PC-9 (cell line): ENCODE data around the gene IRAG1. TPM values are rescaled to one million over a fixed set of nuclear protein-coding genes. Genes with fewer than 3 reads are reported as not detected.
A peak's percentile ranks its signal among the peaks of the same experiment; 100 is the strongest.

Experiments
- BruUV-seq: library from RNA; stranded (reverse); fragments of 400-500 nt; replicated peaks from 2 replicates; lab custom pipeline; 2021; lab: Mats Ljungman, UMichigan
- CTCF ChIA-PET: fragments of 300-600 bp; sonication (Branson Sonifier 250); formaldehyde crosslinking; loops from one replicate; lab custom pipeline; 2022; ENCODE audit warnings: antibody characterized with exemption; lab: Charles Lee
- POLR2A ChIA-PET: fragments of 300-600 bp; sonication (Branson Sonifier 250); formaldehyde crosslinking; loops from one replicate; lab custom pipeline; 2022; ENCODE audit warnings: antibody characterized with exemption; ENCODE audit not compliant: unreplicated experiment; lab: Charles Lee
- DNase-seq, 2 experiments: peaks; one replicate each; pipeline versions ENCODE4 v3.0.0 to v3.0.0-alpha.2; 2015 to 2022; ENCODE audit warnings: mixed read lengths in 1 of 2
- H2AFZ ChIP-seq: fragments of 200-600 bp; sonication (generic); 2 replicates; pipeline ENCODE4 v1.8.1; 2017; ENCODE audit warnings: antibody characterized with exemption
- H3F3A ChIP-seq: fragments of 200-600 bp; sonication (generic); 2 replicates; pipeline ENCODE4 v1.8.1; 2017; ENCODE audit warnings: antibody characterized with exemption, mild to moderate bottlenecking, low read depth; ENCODE audit not compliant: insufficient read depth
- H3K27ac ChIP-seq: fragments of 200-600 bp; sonication (generic); 2 replicates; pipeline ENCODE4 v1.6.1; 2016; ENCODE audit warnings: mixed run types
- H3K27me3 ChIP-seq: fragments of 200-600 bp; sonication (generic); 2 replicates; pipeline ENCODE4 v1.6.1; 2016; ENCODE audit warnings: low read depth, mixed run types; ENCODE audit not compliant: insufficient read depth
- H3K36me3 ChIP-seq: fragments of 200-600 bp; sonication (generic); 2 replicates; pipeline ENCODE4 v1.6.1; 2016; ENCODE audit warnings: low read depth, mixed run types
- H3K4me1 ChIP-seq: fragments of 200-600 bp; sonication (generic); replicated peaks from 2 replicates; pipeline ENCODE4 v1.6.1; 2016; ENCODE audit warnings: mixed run types; ENCODE audit not compliant: insufficient read depth
- H3K4me2 ChIP-seq: fragments of 200-600 bp; sonication (generic); 2 replicates; pipeline ENCODE4 v1.6.1; 2017; ENCODE audit warnings: mixed run types
- H3K4me3 ChIP-seq: fragments of 200-600 bp; sonication (generic); 2 replicates; pipeline ENCODE4 v1.6.1; 2016; ENCODE audit warnings: mixed run types
- H3K79me2 ChIP-seq: fragments of 200-600 bp; sonication (generic); 2 replicates; pipeline ENCODE4 v1.6.1; 2017; ENCODE audit warnings: low read depth, mixed run types
- H3K9me2 ChIP-seq: fragments of 200-600 bp; sonication (generic); 2 replicates; pipeline ENCODE4 v1.8.1; 2017; ENCODE audit warnings: mild to moderate bottlenecking; ENCODE audit not compliant: insufficient read depth
- H3K9me3 ChIP-seq: fragments of 200-600 bp; sonication (generic); 2 replicates; pipeline ENCODE4 v1.8.1; 2016; ENCODE audit warnings: low read depth; ENCODE audit not compliant: insufficient read depth
- H4K20me1 ChIP-seq: fragments of 200-600 bp; sonication (generic); 2 replicates; pipeline ENCODE4 v1.8.1; 2017; ENCODE audit not compliant: insufficient read depth
- CTCF ChIP-seq: fragments of 200-600 bp; sonication (generic); conservative IDR thresholded peaks from 2 replicates; pipeline ENCODE4 v1.6.1; 2017; ENCODE audit warnings: mixed run types, antibody characterized with exemption, mild to moderate bottlenecking, moderate library complexity
- EZH2 ChIP-seq: fragments of 200-600 bp; sonication (generic); IDR thresholded peaks from 2 replicates; pipeline ENCODE4 v1.8.0; 2017; ENCODE audit warnings: antibody characterized with exemption, low read depth
- intact Hi-C: fragments of 100-400 bp; cut with micrococcal nuclease; formaldehyde crosslinking; loops from one replicate; pipeline ENCODE4 v1.10.0; 2022; ENCODE audit not compliant: unreplicated experiment
- total RNA-seq: library from RNA; stranded (reverse); gene quantifications from 2 replicates; pipeline ENCODE4 v1.2.3, GENCODE V29; 2021

Gene IRAG1
- total RNA-seq, 1 experiment from 2014 or later, result 1.3 TPM

GRCh38 chr11:10694486-10695239, 1.1 kb upstream of the IRAG1 start:
- DNase-seq, result no peak
- no TSS peak for BruUV-seq
- Histone ChIP-seq H3K79me2 (no peaks in the 10 kb centered on the region), H4K20me1 (no peaks in the 10 kb centered on the region), H3K4me3 (no peak overlapping the region), H3K9me2 (no peaks in the 10 kb centered on the region), H3K27ac (no peak overlapping the region), H3F3A (no peaks in the 10 kb centered on the region), H3K36me3 (no peaks in the 10 kb centered on the region), H3K9me3 (peaks cover 4% of the 10 kb centered on the region; the same call in 1 of the 2 replicates), H2AFZ (no peak overlapping the region), H3K4me1 (no peaks in the 10 kb centered on the region), H3K4me2 (no peak overlapping the region), H3K27me3 (no peaks in the 10 kb centered on the region)
- POLR2A ChIA-PET, result no interaction called here
- TF ChIP-seq EZH2 (no peak), CTCF (no peak)
- intact Hi-C loops, result no loop called here
- CTCF ChIA-PET, result no interaction called here

GRCh38 chr11:10692531-10693115, 932 bp downstream of the IRAG1 start:
- DNase-seq, result no peak
- H3K9me2 ChIP-seq, result no peaks in the 10 kb centered on the region
- no peaks in the 10 kb centered on the region for H3K4me1 ChIP-seq
- H4K20me1 ChIP-seq, result no peaks in the 10 kb centered on the region
- no peak overlapping the region for H3K27ac ChIP-seq
- H3K4me3 ChIP-seq, result no peak overlapping the region
- no peak overlapping the region for H2AFZ ChIP-seq
- TF ChIP-seq EZH2 (no peak), CTCF (no peak)
- no peak overlapping the region for H3K4me2 ChIP-seq
- H3K36me3 ChIP-seq, result no peaks in the 10 kb centered on the region
- H3K27me3 ChIP-seq, result no peaks in the 10 kb centered on the region
- ChIA-PET POLR2A (no interaction called here), CTCF (no interaction called here)
- intact Hi-C loops, result no loop called here
- H3K9me3 ChIP-seq, result no peaks in the 10 kb centered on the region
- no peaks in the 10 kb centered on the region for H3K79me2 ChIP-seq
- BruUV-seq, result no TSS peak
- no peaks in the 10 kb centered on the region for H3F3A ChIP-seq

DNA sequence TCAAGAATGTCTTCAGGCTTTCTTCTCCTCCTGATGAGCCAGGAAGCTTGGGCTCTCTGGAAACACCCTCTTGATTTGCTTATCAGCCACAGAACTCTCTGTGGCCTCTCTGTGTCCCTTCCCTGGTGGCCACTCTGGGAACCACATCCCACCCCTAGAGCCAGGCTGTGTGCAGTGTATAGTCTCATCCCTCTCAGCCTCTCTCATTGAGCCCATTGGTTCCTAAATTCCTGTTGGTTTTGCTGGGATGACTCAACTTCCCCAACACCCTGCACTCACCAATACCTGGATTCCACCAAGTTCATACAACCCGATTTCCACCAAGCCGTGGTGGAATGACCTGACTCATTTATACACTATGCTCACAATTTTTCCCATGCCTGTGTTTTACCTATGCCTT, 5.2 kb downstream of the IRAG1 start:
- no peaks in the 10 kb centered on the region for H3K27me3 ChIP-seq
- no peaks in the 10 kb centered on the region for H3K36me3 ChIP-seq
- CTCF ChIA-PET, result no interaction called here
- POLR2A ChIA-PET, result no interaction called here
- H3K9me2 ChIP-seq, result no peaks in the 10 kb centered on the region
- no peaks in the 10 kb centered on the region for H3K9me3 ChIP-seq
- intact Hi-C loops, result no loop called here
- no peaks in the 10 kb centered on the region for H3F3A ChIP-seq
- TF ChIP-seq EZH2 (no peak), CTCF (peak; percentile 42)
- H3K79me2 ChIP-seq, result no peaks in the 10 kb centered on the region
- BruUV-seq, result no TSS peak
- no peak overlapping the region for H2AFZ ChIP-seq
- peak in 1 of 2 experiments; percentile 72 for DNase-seq
- H4K20me1 ChIP-seq, result no peaks in the 10 kb centered on the region
- no peak overlapping the region for H3K4me2 ChIP-seq
- H3K4me1 ChIP-seq, result no peaks in the 10 kb centered on the region
- H3K4me3 ChIP-seq, result no peak overlapping the region
- no peak overlapping the region for H3K27ac ChIP-seq
